GM21717 (cell line): ENCODE results near the gene TFF1.

Experiments used
- ATAC-seq: cut with Tn5 transposase; IDR thresholded peaks from one replicate; pipeline ENCODE4 v1.9.1; 2021; ENCODE audit warnings: mild to moderate bottlenecking, moderate library complexity; ENCODE audit not compliant: unreplicated experiment

Gene TFF1

GRCh38 chr21:42346866-42347600, 19.3 kb downstream of the TFF1 start:
- ATAC-seq: no peak

- ATAC-seq: no peak
Measured at GRCh38 chr21:42346441-42346840, 19.9 kb downstream of the TFF1 start.

- no peak for ATAC-seq
Measured at GRCh38 chr21:42344631-42345030, 21.7 kb downstream of the TFF1 start.

- no peak for ATAC-seq
Measured at GRCh38 chr21:42343963-42344510, 22.3 kb downstream of the TFF1 start.

- ATAC-seq: no peak
Measured at GRCh38 chr21:42343556-42343955, 22.8 kb downstream of the TFF1 start.

GRCh38 chr21:42343101-42343500, 23.2 kb downstream of the TFF1 start:
- ATAC-seq: no peak

GRCh38 chr21:42341776-42342542, 24.4 kb downstream of the TFF1 start:
- no peak for ATAC-seq

- ATAC-seq: no peak
Measured at GRCh38 chr21:42340187-42341050, 25.9 kb downstream of the TFF1 start.

- ATAC-seq: no peak
Measured at GRCh38 chr21:42338729-42339715, 27.3 kb downstream of the TFF1 start.

- no peak for ATAC-seq
Measured at GRCh38 chr21:42337830-42338728, 28.3 kb downstream of the TFF1 start.

GRCh38 chr21:42337276-42337675, 29.1 kb downstream of the TFF1 start:
- ATAC-seq: no peak

GRCh38 chr21:42336054-42336453, 30.3 kb downstream of the TFF1 start:
- no peak for ATAC-seq

- no peak for ATAC-seq
Measured at GRCh38 chr21:42332557-42333317, 33.6 kb downstream of the TFF1 start.

GRCh38 chr21:42331660-42332059, 34.7 kb downstream of the TFF1 start:
- ATAC-seq: no peak

GRCh38 chr21:42330380-42331371, 35.7 kb downstream of the TFF1 start:
- no peak for ATAC-seq

- ATAC-seq: no peak
Measured at GRCh38 chr21:42324896-42325295, 41.4 kb downstream of the TFF1 start.

- no peak for ATAC-seq
Measured at GRCh38 chr21:42321845-42322244, 44.5 kb downstream of the TFF1 start.
